HL-60 (cell line): ENCODE results near the gene PAGE2.

Experiments used
- CTCF ChIP-seq: IDR thresholded peaks from one replicate; pipeline ENCODE4 v1.5.1; 2011; ENCODE audit warnings: low read length, control low read depth, inconsistent platforms; ENCODE audit not compliant: insufficient read depth
- GABPA ChIP-seq: IDR thresholded peaks from 2 replicates; pipeline ENCODE4 v1.6.1; 2012; ENCODE audit warnings: low read depth
- POLR2AphosphoS5 ChIP-seq: IDR thresholded peaks from 2 replicates; pipeline ENCODE4 v1.6.1; 2012; ENCODE audit warnings: low read depth
- REST ChIP-seq: IDR thresholded peaks from 2 replicates; pipeline ENCODE4 v1.6.1; 2012; ENCODE audit warnings: low read depth; ENCODE audit not compliant: insufficient replicate concordance

GRCh38 chrX:55132416-55132815, 43.6 kb downstream of the PAGE2 start:
- TF ChIP-seq POLR2AphosphoS5, result no peak
- TF ChIP-seq GABPA, result no peak
- TF ChIP-seq CTCF, result no peak
- no peak for TF ChIP-seq REST
